Heart left ventricle (tissue), 16 donors: ENCODE results near the gene CHSY3. TPM values are rescaled to one million over a fixed set of nuclear protein-coding genes. Genes with fewer than 3 reads are reported as not detected.
A peak's percentile ranks its signal among the peaks of the same experiment; 100 is the strongest.

Experiments used
- ATAC-seq, 4 donors: fragments of 200-7000 bp; cut with Tn5 transposase; one replicate each; pipeline ENCODE4 v1.9.1; 2020 to 2022; ENCODE audit warnings: moderate library complexity in 4 of 4, mild to moderate bottlenecking in 3 of 4, moderate number of reproducible peaks in 1 of 4
- DNase-seq, 5 donors: peaks; one replicate each; pipeline ENCODE4 v3.0.0-alpha.2; 2020
- H3K27ac ChIP-seq, 12 donors: fragments of 200-600 bp; sonication (generic) in 4 of 12; one replicate each; pipeline versions ENCODE4 v1.5.0 to v1.8.0; 2016 to 2022; ENCODE audit warnings: mild to moderate bottlenecking in 2 of 12
- H3K27me3 ChIP-seq, 9 donors: fragments of 200-600 bp; sonication (generic) in 2 of 9; one replicate each; pipeline versions ENCODE4 v1.5.1 to v1.8.0; 2016 to 2022; ENCODE audit warnings: mild to moderate bottlenecking in 3 of 9
- H3K36me3 ChIP-seq, 9 donors: fragments of 200-600 bp; sonication (generic) in 2 of 9; one replicate each; pipeline versions ENCODE4 v1.5.0 to v1.8.0; 2018 to 2022; ENCODE audit warnings: mild to moderate bottlenecking in 2 of 9
- H3K4me1 ChIP-seq, 12 donors: fragments of 200-600 bp; sonication (generic) in 4 of 12; one replicate each; pipeline versions ENCODE4 v1.5.0 to v1.8.0; 2016 to 2022; ENCODE audit warnings: mild to moderate bottlenecking in 3 of 12
- H3K4me3 ChIP-seq, 12 donors: fragments of 200-600 bp; sonication (generic) in 4 of 12; one replicate each; pipeline versions ENCODE4 v1.5.0 to v1.8.0; 2017 to 2022; ENCODE audit warnings: mild to moderate bottlenecking in 9 of 12, moderate library complexity in 4 of 12
- H3K9me3 ChIP-seq, 12 donors: fragments of 200-600 bp; sonication (generic) in 4 of 12; one replicate each; pipeline versions ENCODE4 v1.5.0 to v1.8.0; 2016 to 2022; ENCODE audit warnings: mild to moderate bottlenecking in 1 of 12
- CTCF ChIP-seq, 12 donors: fragments of 200-600 bp; sonication (generic) in 4 of 12; IDR thresholded peaks; one replicate each; pipeline versions ENCODE4 v1.5.0 to v1.8.0; 2018 to 2022; ENCODE audit warnings: antibody characterized with exemption in 12 of 12, mild to moderate bottlenecking in 5 of 12
- POLR2A ChIP-seq, 2 donors: fragments of 450-650 bp; IDR thresholded peaks; one replicate each; pipeline ENCODE4 v1.6.1; 2017; ENCODE audit warnings: antibody characterized with exemption in 2 of 2, mild to moderate bottlenecking in 2 of 2, moderate library complexity in 2 of 2
- WGBS, 4 donors: extraction: QIAGEN DNeasy Blood & Tissue Kit in 2 of 4; methylation state at CpG; one replicate each; pipeline versions ENCODE4 v1.1.5 to v1.1.7; 2013 to 2018; 5-methylcytosine and 5-hydroxymethylcytosine counted together
- intact Hi-C, 10 donors: fragments of 100-400 bp; cut with DNase I; formaldehyde crosslinking; loops; one replicate each; pipeline versions ENCODE4 v1.11.1 to v1.14.2; 2022
- polyA plus RNA-seq, 2 donors: library from polyadenylated mRNA; stranded (reverse); fragments of 200-250 nt; gene quantifications; one replicate each; pipeline ENCODE4 v1.2.3, GENCODE V29; 2013
- total RNA-seq, 9 donors: library from RNA; depleted of rRNA in 2 of 9; stranded (reverse); fragments of >200 nt in 2 of 9; fragmentation: NEBNext Ultra II Directional in 3 of 9; extraction: Animal tissue kit (Norgen Biotek cat#: 25700) in 3 of 9; gene quantifications; one replicate each; pipeline versions ENCODE4 v1.1.0 to v1.2.4, GENCODE V29; 2016 to 2023
- donor health status: ischemic (EF 13 %, LVEDD 7.1; RV severe dilation, severe dysfunction).
- donor health status: healthy with polysubstance abuse.
- donor health status: DM: no; HTN: yes; CAD: no.
- donor health status: DM: no; HTN: no; CAD: no.
- donor health status: ischemic (EF 25% LVEDD 6.9; RV normal size, moderate dysfunction).
- donor health status: ischemic (EF 25% LVEDD 5.7; RV mildly dilated, moderate dysfunction).
- donor health status: healthy.
- donor health status: DM: yes; HTN: yes; CAD: no.
- donor health status: ischemic (EF 35%, LVEDD 5.7; RV mildly dilated, moderate dysfunction).
- donor health status: nonischemic (EF 11% LVEDD 7.7; RV severe dilation, severe dysfunction).
- donor health status: DM: yes; HTN: yes; CAD: no.
- donor health status: PGD.
- donor health status: ischemic (EF 29% LVEDD 5.4; RV normal size, mild dysfunction).
- donor health status: nonischemic (EF 23%, LVEDD 6.1; RV moderate dilation, normal function).

The CHSY3 gene
- total and polyA plus RNA-seq, 11 donors = 0.04 to 2.9 (median 1.0) TPM

GRCh38 chr5:130102960-130103359 is 198.7 kb downstream of the CHSY3 start:
- DNase-seq (no peak), ATAC-seq (no peak)
- H3K36me3 ChIP-seq = no peaks in the 10 kb centered on the region
- H3K4me3 ChIP-seq = no peak overlapping the region
- H3K27me3 ChIP-seq = no peaks in the 10 kb centered on the region
- H3K4me1 ChIP-seq = no peaks in the 10 kb centered on the region
- TF ChIP-seq CTCF (IDR thresholded peaks at IDR 0.05) = no peak
- TF ChIP-seq POLR2A (IDR thresholded peaks at IDR 0.05) = no peak
- intact Hi-C loops = no loop called here
- 94 to 100% (median 98%) methylated on average over 1 of the region's 1 CpG for WGBS, 4 donors
- H3K9me3 ChIP-seq = no peaks in the 10 kb centered on the region
- no peak overlapping the region for H3K27ac ChIP-seq

GRCh38 chr5:130104895-130105688 is 200.8 kb downstream of the CHSY3 start:
- TF ChIP-seq POLR2A (IDR thresholded peaks at IDR 0.05) (no peak), CTCF (IDR thresholded peaks at IDR 0.05) (no peak)
- Histone ChIP-seq H3K36me3 (no peaks in the 10 kb centered on the region), H3K9me3 (no peaks in the 10 kb centered on the region), H3K4me3 (no peak overlapping the region), H3K4me1 (peaks cover 0 to under 1% (median 0%) of the 10 kb centered on the region in 12 donors), H3K27ac (no peak overlapping the region), H3K27me3 (no peaks in the 10 kb centered on the region)
- intact Hi-C loops = no loop called here
- WGBS, 4 donors = 89 to 100% (median 96%) methylated on average over 1 of the region's 1 CpG
- no peak for DNase-seq
- no peak for ATAC-seq

- TF ChIP-seq CTCF (IDR thresholded peaks at IDR 0.05) (no peak), POLR2A (IDR thresholded peaks at IDR 0.05) (no peak)
- intact Hi-C loops = no loop called here
- Histone ChIP-seq H3K4me1 (peaks cover 0 to 4% (median 0%) of the 10 kb centered on the region in 12 donors), H3K27ac (no peak overlapping the region), H3K36me3 (no peaks in the 10 kb centered on the region), H3K4me3 (no peak overlapping the region), H3K27me3 (no peaks in the 10 kb centered on the region), H3K9me3 (no peaks in the 10 kb centered on the region)
- ATAC-seq = no peak
- DNase-seq = no peak
These were observed 202.2 kb downstream of the CHSY3 start for GRCh38 chr5:130106480-130106879.

- no peak for TF ChIP-seq POLR2A (IDR thresholded peaks at IDR 0.05)
- peak in 11 of 12 donors; percentile 13 to 63 (median 48) for TF ChIP-seq CTCF (IDR thresholded peaks at IDR 0.05)
- WGBS, 4 donors = 72 to 85% (median 80%) methylated on average over 1 of the region's 1 CpG
These were observed 204.9 kb downstream of the CHSY3 start for GRCh38 chr5:130109152-130109551.

More at GRCh38 chr5:130109152-130109551, 204.9 kb downstream of the CHSY3 start:
- Histone ChIP-seq H3K4me1 (peaks cover 0 to 4% (median 0%) of the 10 kb centered on the region in 12 donors), H3K27me3 (no peaks in the 10 kb centered on the region), H3K36me3 (no peaks in the 10 kb centered on the region), H3K27ac (no peak overlapping the region), H3K4me3 (no peak overlapping the region), H3K9me3 (no peaks in the 10 kb centered on the region)
- intact Hi-C loops = no loop called here
- DNase-seq = no peak
- no peak for ATAC-seq
